Mucosa of descending colon (tissue), 3 donors: ENCODE data around the gene ZBTB44. TPM values are rescaled to one million over a fixed set of nuclear protein-coding genes. Genes with fewer than 3 reads are reported as not detected.
"Not testable (repeated sequence)": the region's sequence is repeated elsewhere in the genome, so short reads cannot be mapped to it uniquely, and the experiment has no call there.

Source experiments
- ATAC-seq: fragments of 200-7000 bp; cut with Tn5 transposase; one replicate; pipeline ENCODE4 v1.9.1; 2020; ENCODE audit warnings: mild to moderate bottlenecking, moderate library complexity
- DNase-seq, 3 donors: peaks; one replicate each; pipeline ENCODE4 v3.0.0-alpha.2; 2020
- H3K36me3 ChIP-seq: fragments of 200-600 bp; one replicate; pipeline ENCODE4 v1.8.0; 2021; ENCODE audit warnings: low read depth, mild to moderate bottlenecking
- H3K4me1 ChIP-seq: fragments of 200-600 bp; one replicate; pipeline ENCODE4 v1.8.0; 2021; ENCODE audit warnings: low read depth, mild to moderate bottlenecking
- H3K4me3 ChIP-seq: fragments of 200-600 bp; one replicate; pipeline ENCODE4 v1.8.0; 2021; ENCODE audit warnings: mild to moderate bottlenecking
- H3K9me3 ChIP-seq: fragments of 200-600 bp; one replicate; pipeline ENCODE4 v1.8.0; 2021; ENCODE audit warnings: mild to moderate bottlenecking
- intact Hi-C, 2 donors: fragments of 100-400 bp; cut with DNase I in 1 of 2; cut with micrococcal nuclease in 1 of 2; formaldehyde crosslinking; loops; one replicate each; pipeline versions ENCODE4 v1.11.0 to v1.11.1; 2022; cut with DNase I, micrococcal nuclease
- total RNA-seq, 3 donors: library from RNA; stranded (reverse); fragmentation: NEBNext Ultra II Directional in 2 of 3; extraction: Animal tissue kit (Norgen Biotek cat#: 25700) in 2 of 3; gene quantifications; one replicate each; pipeline versions ENCODE4 v1.2.1 to v1.2.4, GENCODE V29; 2021 to 2023
- TF ChIP-seq, protein P1 (sequence below): fragments of 200-600 bp; IDR thresholded peaks from one replicate; pipeline ENCODE4 v1.8.0; 2022; ENCODE audit warnings: antibody characterized with exemption, mild to moderate bottlenecking
- donor health status: DM: no; HTN: no; CAD: no; lungs with moderate emphysema.
- donor health status: DM: no; HTN: no; CAD: no.
- donor health status: DM: no; HTN: yes; CAD: no.

ZBTB44 gene
- total RNA-seq, 3 donors from 2014 or later = 26.5 to 56.8 (median 32.4) TPM

- Histone ChIP-seq H3K36me3 (no peaks in the 10 kb centered on the region), H3K4me3 (no peak overlapping the region), H3K9me3 (peaks cover 8% of the 10 kb centered on the region), H3K4me1 (no peaks in the 10 kb centered on the region)
- TF ChIP-seq, protein P1, sequence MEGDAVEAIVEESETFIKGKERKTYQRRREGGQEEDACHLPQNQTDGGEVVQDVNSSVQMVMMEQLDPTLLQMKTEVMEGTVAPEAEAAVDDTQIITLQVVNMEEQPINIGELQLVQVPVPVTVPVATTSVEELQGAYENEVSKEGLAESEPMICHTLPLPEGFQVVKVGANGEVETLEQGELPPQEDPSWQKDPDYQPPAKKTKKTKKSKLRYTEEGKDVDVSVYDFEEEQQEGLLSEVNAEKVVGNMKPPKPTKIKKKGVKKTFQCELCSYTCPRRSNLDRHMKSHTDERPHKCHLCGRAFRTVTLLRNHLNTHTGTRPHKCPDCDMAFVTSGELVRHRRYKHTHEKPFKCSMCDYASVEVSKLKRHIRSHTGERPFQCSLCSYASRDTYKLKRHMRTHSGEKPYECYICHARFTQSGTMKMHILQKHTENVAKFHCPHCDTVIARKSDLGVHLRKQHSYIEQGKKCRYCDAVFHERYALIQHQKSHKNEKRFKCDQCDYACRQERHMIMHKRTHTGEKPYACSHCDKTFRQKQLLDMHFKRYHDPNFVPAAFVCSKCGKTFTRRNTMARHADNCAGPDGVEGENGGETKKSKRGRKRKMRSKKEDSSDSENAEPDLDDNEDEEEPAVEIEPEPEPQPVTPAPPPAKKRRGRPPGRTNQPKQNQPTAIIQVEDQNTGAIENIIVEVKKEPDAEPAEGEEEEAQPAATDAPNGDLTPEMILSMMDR = no peak
- intact Hi-C loops = no loop called here
- ATAC-seq = no peak
- no peak for DNase-seq
Observed at GRCh38 chr11:130340671-130341319, 26.1 kb upstream of the ZBTB44 start.

GRCh38 chr11:130338667-130339066 is 23.9 kb upstream of the ZBTB44 start:
- peaks cover 8% of the 10 kb centered on the region for H3K9me3 ChIP-seq
- no peak overlapping the region for H3K4me3 ChIP-seq
- ATAC-seq = no peak
- H3K4me1 ChIP-seq = no peaks in the 10 kb centered on the region
- intact Hi-C loops = no loop called here
- H3K36me3 ChIP-seq = no peaks in the 10 kb centered on the region
- no peak for DNase-seq
- TF ChIP-seq, protein P1 = no peak

DNA sequence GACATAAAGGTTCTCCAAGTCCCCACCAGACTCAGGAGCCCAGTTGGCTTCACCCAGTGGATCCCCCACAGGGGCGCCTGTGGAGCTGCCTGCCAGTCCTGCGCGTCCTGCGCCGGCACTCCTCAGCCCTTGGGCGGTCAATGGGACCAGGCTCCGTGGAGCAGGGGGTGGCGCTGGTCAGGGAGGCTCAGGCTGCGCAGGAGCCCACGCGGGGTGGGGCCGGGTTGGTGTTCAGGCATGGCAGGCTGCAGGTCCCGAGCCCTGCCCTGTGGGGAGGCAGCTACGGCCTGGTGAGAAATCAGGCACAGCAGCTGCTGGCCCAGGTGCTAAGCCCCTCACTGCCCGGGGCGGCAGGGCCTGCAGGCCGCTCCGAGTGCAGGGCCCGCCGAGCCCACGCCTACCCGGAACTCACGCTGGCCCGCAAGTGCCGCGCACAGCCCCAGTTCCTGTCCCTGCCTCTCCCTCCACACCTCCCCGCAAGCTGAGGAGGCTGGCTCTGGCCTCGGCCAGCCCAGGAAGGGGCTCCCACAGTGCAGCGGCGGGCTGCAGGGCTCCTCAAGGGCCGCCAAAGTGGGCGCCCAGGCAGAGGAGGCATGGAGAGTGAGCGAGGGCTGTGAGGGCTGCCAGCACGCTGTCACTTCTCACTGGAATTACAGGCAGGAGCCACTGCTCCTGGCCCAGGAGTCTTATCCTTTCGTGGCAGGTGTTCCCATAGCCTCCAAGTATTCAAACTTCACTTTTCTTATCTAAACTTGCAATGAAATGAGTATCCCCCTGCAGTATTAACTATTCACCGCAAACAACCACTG is 22.8 kb upstream of the ZBTB44 start:
- no peak for DNase-seq
- no peak for ATAC-seq
- no peaks in the 10 kb centered on the region for H3K4me1 ChIP-seq
- no peak overlapping the region for H3K4me3 ChIP-seq
- H3K36me3 ChIP-seq = no peaks in the 10 kb centered on the region
- TF ChIP-seq, protein P1 = no peak
- intact Hi-C loops = no loop called here
- peaks cover 8% of the 10 kb centered on the region for H3K9me3 ChIP-seq

DNA sequence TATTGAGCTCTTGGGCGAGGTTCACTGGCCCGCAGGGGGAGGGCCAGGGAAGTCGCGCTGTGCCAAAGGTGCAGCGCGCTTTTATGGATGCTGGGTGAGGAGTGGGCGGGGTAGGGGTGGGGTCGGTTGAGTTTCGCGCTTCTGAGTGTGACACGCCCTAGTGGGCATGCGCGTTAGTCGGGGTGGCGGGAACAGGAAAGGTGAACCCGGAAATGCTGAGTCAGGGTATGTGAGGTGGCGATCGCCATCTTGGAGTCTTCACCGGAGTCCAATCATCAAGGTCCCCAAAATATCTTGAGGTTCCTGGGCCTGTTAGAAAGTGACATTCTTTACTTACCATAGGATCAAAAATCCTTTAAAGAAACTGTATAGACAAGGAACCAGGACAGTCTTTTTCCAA is 16.7 kb upstream of the ZBTB44 start:
- DNase-seq, H3K4me1 ChIP-seq, ATAC-seq, H3K36me3 ChIP-seq, H3K4me3 ChIP-seq, intact Hi-C loops, H3K9me3 ChIP-seq: not testable (repeated sequence)

- peaks cover 2% of the 10 kb centered on the region for H3K9me3 ChIP-seq
- H3K4me3 ChIP-seq = no peak overlapping the region
- no peak for DNase-seq
- no peaks in the 10 kb centered on the region for H3K36me3 ChIP-seq
- TF ChIP-seq, protein P1 = no peak
- H3K4me1 ChIP-seq = no peaks in the 10 kb centered on the region
- no peak for ATAC-seq
- intact Hi-C loops = no loop called here
Observed at GRCh38 chr11:130330101-130330684, 15.5 kb upstream of the ZBTB44 start.

DNA sequence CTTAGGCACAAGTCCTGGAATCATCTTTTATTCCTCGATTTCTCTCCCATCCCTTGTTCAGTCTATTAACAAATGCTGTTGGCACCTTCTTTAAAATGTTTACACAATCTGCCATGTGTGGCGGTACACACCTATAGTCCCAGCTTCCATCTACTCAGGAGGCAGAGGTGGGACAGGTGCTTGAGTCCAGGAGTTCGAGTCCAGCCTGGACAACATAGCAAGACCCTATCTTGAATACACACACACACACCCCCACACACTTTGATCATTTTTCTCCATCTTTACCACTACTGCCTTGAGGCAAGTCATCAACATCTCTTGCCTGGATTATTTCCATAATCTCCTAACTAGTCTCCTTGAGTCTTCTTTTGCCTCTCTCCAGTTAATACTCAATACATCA is 13.7 kb upstream of the ZBTB44 start:
- intact Hi-C loops = no loop called here
- Histone ChIP-seq H3K4me3 (no peak overlapping the region), H3K4me1 (no peaks in the 10 kb centered on the region), H3K36me3 (no peaks in the 10 kb centered on the region), H3K9me3 (peaks cover 2% of the 10 kb centered on the region)
- TF ChIP-seq, protein P1 = no peak
- ATAC-seq (no peak), DNase-seq (no peak)
